ENCODE results near the gene TEX35.

TEX35 gene

DNA sequence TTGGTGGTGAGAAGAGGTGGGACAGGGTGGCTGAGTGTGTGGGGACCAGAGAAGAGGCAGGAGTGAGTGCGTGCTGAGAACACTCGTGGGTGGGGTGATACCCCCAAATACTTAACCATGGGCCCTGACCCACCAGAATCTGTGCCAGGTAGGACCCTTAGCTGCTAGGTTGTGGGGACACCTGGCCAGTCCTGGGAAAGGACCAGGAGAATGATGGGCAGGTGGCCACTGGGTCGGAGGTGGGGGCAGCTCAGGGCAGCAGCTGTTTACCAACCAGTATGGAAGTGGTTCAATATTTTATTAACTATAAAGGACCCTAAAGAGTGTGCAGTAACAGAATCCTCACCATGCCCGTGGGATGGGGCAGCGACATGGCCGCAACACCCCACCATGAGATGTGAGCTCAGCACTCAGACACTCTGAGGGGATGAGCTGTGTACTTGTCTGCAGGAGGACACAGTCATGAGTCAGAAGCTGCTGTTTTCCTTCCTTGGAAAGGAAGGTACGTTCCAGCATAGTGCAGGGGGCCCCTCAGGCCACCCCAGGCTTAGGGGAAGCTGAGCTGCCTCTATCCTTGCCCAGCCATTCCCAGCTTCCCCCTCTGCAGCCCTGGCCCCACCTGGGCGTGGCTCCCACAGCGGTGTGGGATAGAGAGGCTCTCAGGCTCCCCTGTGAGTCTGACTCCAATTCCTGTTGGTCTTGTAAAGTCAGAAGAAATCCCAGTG, 25.4 kb downstream of the TEX35 start:
- TF ChIP-seq BCL11A (tag by site-specific recombination; IDR thresholded peaks at IDR 0.05; ENCODE audit: low read depth) (no peak), ZNF664 (tag by site-specific recombination; IDR thresholded peaks at IDR 0.05) (no peak), ZNF341 (tag by site-specific recombination; IDR thresholded peaks at IDR 0.05; ENCODE audit: low read depth) (peak; percentile 71), SP3 (tag by site-specific recombination; IDR thresholded peaks at IDR 0.05) (no peak), ZNF184 (tag by site-specific recombination; IDR thresholded peaks at IDR 0.05) (no peak), SCRT1 (tag by site-specific recombination; IDR thresholded peaks at IDR 0.05; ENCODE audit: borderline replicate concordance) (no peak), EGR2 (tag by site-specific recombination; IDR thresholded peaks at IDR 0.05; ENCODE audit: low read depth) (no peak), ZNF350 (tag by site-specific recombination; IDR thresholded peaks at IDR 0.05) (no peak), ZIC2 (tag by site-specific recombination; IDR thresholded peaks at IDR 0.05) (no peak), ZSCAN16 (tag by site-specific recombination; IDR thresholded peaks at IDR 0.05) (no peak), KLF8 (tag by site-specific recombination; IDR thresholded peaks at IDR 0.05) (no peak), GLIS1 (tag by site-specific recombination; IDR thresholded peaks at IDR 0.05) (peak; percentile 55), ZNF366 (tag by site-specific recombination; conservative IDR thresholded peaks at IDR 0.05) (no peak), ZFP69B (tag by site-specific recombination; IDR thresholded peaks at IDR 0.05) (no peak), ZNF202 (tag by site-specific recombination; IDR thresholded peaks at IDR 0.05; ENCODE audit: borderline replicate concordance) (no peak), ZBTB7A (tag by site-specific recombination; IDR thresholded peaks at IDR 0.05; ENCODE audit: low read depth) (no peak), HOXC10 (CRISPR knock-in tag; IDR thresholded peaks at IDR 0.05) (no peak), TRIM28 (IDR thresholded peaks at IDR 0.05; ENCODE audit: borderline replicate concordance, low read length) (no peak), KLF1 (tag by site-specific recombination; IDR thresholded peaks at IDR 0.05) (peak; percentile 37; the same call in 1 of the 2 replicates), ZBTB20 (tag by site-specific recombination; IDR thresholded peaks at IDR 0.05) (0 out of 2 replicates have a peak, but pooled peaks have one; percentile 15), ZSCAN30 (tag by site-specific recombination; IDR thresholded peaks at IDR 0.05) (no peak), ZNF658 (tag by site-specific recombination; IDR thresholded peaks at IDR 0.05) (no peak), ZNF354C (tag by site-specific recombination; IDR thresholded peaks at IDR 0.05; ENCODE audit: borderline replicate concordance, low read depth) (no peak)
- TF ChIP-seq, protein P1, sequence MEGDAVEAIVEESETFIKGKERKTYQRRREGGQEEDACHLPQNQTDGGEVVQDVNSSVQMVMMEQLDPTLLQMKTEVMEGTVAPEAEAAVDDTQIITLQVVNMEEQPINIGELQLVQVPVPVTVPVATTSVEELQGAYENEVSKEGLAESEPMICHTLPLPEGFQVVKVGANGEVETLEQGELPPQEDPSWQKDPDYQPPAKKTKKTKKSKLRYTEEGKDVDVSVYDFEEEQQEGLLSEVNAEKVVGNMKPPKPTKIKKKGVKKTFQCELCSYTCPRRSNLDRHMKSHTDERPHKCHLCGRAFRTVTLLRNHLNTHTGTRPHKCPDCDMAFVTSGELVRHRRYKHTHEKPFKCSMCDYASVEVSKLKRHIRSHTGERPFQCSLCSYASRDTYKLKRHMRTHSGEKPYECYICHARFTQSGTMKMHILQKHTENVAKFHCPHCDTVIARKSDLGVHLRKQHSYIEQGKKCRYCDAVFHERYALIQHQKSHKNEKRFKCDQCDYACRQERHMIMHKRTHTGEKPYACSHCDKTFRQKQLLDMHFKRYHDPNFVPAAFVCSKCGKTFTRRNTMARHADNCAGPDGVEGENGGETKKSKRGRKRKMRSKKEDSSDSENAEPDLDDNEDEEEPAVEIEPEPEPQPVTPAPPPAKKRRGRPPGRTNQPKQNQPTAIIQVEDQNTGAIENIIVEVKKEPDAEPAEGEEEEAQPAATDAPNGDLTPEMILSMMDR (tag by site-specific recombination; IDR thresholded peaks at IDR 0.05) = no peak
- TF ChIP-seq, protein P2, sequence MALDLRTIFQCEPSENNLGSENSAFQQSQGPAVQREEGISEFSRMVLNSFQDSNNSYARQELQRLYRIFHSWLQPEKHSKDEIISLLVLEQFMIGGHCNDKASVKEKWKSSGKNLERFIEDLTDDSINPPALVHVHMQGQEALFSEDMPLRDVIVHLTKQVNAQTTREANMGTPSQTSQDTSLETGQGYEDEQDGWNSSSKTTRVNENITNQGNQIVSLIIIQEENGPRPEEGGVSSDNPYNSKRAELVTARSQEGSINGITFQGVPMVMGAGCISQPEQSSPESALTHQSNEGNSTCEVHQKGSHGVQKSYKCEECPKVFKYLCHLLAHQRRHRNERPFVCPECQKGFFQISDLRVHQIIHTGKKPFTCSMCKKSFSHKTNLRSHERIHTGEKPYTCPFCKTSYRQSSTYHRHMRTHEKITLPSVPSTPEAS (tag by site-specific recombination; IDR thresholded peaks at IDR 0.05) = no peak
- TF ChIP-seq, protein P3, sequence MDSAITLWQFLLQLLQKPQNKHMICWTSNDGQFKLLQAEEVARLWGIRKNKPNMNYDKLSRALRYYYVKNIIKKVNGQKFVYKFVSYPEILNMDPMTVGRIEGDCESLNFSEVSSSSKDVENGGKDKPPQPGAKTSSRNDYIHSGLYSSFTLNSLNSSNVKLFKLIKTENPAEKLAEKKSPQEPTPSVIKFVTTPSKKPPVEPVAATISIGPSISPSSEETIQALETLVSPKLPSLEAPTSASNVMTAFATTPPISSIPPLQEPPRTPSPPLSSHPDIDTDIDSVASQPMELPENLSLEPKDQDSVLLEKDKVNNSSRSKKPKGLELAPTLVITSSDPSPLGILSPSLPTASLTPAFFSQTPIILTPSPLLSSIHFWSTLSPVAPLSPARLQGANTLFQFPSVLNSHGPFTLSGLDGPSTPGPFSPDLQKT (IDR thresholded peaks at IDR 0.05; ENCODE audit: borderline replicate concordance, low read depth, low read length) = no peak
- TF ChIP-seq, protein P4, sequence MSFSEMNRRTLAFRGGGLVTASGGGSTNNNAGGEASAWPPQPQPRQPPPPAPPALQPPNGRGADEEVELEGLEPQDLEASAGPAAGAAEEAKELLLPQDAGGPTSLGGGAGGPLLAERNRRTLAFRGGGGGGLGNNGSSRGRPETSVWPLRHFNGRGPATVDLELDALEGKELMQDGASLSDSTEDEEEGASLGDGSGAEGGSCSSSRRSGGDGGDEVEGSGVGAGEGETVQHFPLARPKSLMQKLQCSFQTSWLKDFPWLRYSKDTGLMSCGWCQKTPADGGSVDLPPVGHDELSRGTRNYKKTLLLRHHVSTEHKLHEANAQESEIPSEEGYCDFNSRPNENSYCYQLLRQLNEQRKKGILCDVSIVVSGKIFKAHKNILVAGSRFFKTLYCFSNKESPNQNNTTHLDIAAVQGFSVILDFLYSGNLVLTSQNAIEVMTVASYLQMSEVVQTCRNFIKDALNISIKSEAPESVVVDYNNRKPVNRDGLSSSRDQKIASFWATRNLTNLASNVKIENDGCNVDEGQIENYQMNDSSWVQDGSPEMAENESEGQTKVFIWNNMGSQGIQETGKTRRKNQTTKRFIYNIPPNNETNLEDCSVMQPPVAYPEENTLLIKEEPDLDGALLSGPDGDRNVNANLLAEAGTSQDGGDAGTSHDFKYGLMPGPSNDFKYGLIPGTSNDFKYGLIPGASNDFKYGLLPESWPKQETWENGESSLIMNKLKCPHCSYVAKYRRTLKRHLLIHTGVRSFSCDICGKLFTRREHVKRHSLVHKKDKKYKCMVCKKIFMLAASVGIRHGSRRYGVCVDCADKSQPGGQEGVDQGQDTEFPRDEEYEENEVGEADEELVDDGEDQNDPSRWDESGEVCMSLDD (tag by site-specific recombination; IDR thresholded peaks at IDR 0.05) = no peak
- TF ChIP-seq, protein P5, sequence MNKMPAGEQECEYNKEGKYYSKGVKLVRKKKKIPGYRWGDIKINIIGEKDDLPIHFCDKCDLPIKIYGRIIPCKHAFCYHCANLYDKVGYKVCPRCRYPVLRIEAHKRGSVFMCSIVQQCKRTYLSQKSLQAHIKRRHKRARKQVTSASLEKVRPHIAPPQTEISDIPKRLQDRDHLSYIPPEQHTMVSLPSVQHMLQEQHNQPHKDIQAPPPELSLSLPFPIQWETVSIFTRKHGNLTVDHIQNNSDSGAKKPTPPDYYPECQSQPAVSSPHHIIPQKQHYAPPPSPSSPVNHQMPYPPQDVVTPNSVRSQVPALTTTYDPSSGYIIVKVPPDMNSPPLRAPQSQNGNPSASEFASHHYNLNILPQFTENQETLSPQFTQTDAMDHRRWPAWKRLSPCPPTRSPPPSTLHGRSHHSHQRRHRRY (tag by site-specific recombination; IDR thresholded peaks at IDR 0.05) = no peak
- TF ChIP-seq, protein P6, sequence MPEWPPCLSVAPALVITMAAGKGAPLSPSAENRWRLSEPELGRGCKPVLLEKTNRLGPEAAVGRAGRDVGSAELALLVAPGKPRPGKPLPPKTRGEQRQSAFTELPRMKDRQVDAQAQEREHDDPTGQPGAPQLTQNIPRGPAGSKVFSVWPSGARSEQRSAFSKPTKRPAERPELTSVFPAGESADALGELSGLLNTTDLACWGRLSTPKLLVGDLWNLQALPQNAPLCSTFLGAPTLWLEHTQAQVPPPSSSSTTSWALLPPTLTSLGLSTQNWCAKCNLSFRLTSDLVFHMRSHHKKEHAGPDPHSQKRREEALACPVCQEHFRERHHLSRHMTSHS (tag by site-specific recombination; IDR thresholded peaks at IDR 0.05) = no peak
- no peak overlapping the region for H3K4me3 ChIP-seq (ENCODE audit: low read depth, low read length)
- no peaks in the 10 kb centered on the region for H3K36me3 ChIP-seq (ENCODE audit: control insufficient read depth in 2 of 2, insufficient read depth in 1 of 2, low read length in 2 of 2)
- CTCF ChIA-PET = interaction anchor here (0.5 to 5.5 kb wide), 6 partner anchors 6 to 832 kb away, joined by 3 to 39 read pairs (median 6); no protein-coding TSS in a partner anchor
- POLR2A ChIA-PET = no interaction called here
- no peak overlapping the region for H3K27ac ChIP-seq (ENCODE audit: extremely low read depth, low read depth, low read length)
- no peaks in the 10 kb centered on the region for H3K9me3 ChIP-seq (ENCODE audit: control insufficient read depth, insufficient read depth, low read depth, low read length)
- no peaks in the 10 kb centered on the region for H3K4me1 ChIP-seq (ENCODE audit: control insufficient read depth, insufficient read depth, low read length)

All from HEK293 (cell line).